C4-2B (cell line): ENCODE results near the gene GPX3.

Experiments used
- CTCF ChIP-seq: fragments of 450-650 bp; conservative IDR thresholded peaks from 2 replicates; pipeline ENCODE4 v1.5.1; 2017; ENCODE audit warnings: mild to moderate bottlenecking
- ZFX ChIP-seq: fragments of 450-650 bp; IDR thresholded peaks from 2 replicates; pipeline ENCODE4 v1.6.1; 2017

DNA sequence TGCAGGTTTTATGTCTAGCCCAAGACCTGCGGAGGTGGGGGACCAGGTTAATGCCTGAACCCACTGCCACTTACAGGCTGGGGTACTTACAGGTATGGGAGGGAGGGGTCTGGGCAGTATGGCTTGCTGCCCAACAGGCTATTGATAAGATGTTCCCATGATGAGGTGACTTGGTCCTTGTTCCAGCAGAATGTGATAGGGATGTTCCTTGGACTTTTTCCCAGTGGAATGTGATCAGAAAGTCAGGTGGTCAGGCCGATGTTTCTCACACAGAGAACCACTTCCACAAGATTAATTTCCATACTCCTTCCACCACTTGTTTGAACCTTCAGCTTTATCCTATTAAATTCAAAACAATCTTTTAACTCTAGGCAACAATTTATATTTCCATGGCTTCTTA is 27.0 kb upstream of the GPX3 start:
- no peak for TF ChIP-seq CTCF
- TF ChIP-seq ZFX, result no peak
